ENCODE results near the gene SLC22A5.

Gene SLC22A5

GRCh38 chr5:132383984-132384383 lies 14.5 kb downstream of the SLC22A5 start:
- no peak for DNase-seq (ENCODE audit: extremely low spot score)
- CTCF ChIA-PET = interaction anchor here (0.7 to 3.0 kb wide), 6 partner anchors 8 to 143 kb away, joined by 3 to 31 read pairs (median 4); partner anchors contain the start of gene SLC22A5
- POLR2A ChIA-PET = no interaction called here
- TF ChIP-seq CTCF (IDR thresholded peaks at IDR 0.05; ENCODE audit: control extremely low read depth, extremely low read depth, low read depth, missing control alignments) = no peak

GRCh38 chr5:132384506-132385050 lies 15.1 kb downstream of the SLC22A5 start:
- POLR2A ChIA-PET = no interaction called here
- TF ChIP-seq CTCF (IDR thresholded peaks at IDR 0.05; ENCODE audit: control extremely low read depth, extremely low read depth, low read depth, missing control alignments) = no peak
- DNase-seq (ENCODE audit: extremely low spot score) = no peak
- CTCF ChIA-PET = interaction anchor here (0.7 to 3.0 kb wide), 6 partner anchors 9 to 438 kb away, joined by 3 to 31 read pairs (median 4); partner anchors contain the start of gene SLC22A5

- CTCF ChIA-PET = interaction anchor here (0.9 to 11.9 kb wide), 25 partner anchors 10 to 478 kb away, joined by 3 to 255 read pairs (median 5); partner anchors contain the start of gene SLC22A5
- POLR2A ChIA-PET = no interaction called here
- peak; percentile 77 for DNase-seq (ENCODE audit: extremely low spot score)
- TF ChIP-seq CTCF (IDR thresholded peaks at IDR 0.05; ENCODE audit: control extremely low read depth, extremely low read depth, low read depth, missing control alignments) = peak; percentile 78
These were observed 16.0 kb downstream of the SLC22A5 start for GRCh38 chr5:132385326-132386105.

- peak; percentile 87 for DNase-seq (ENCODE audit: extremely low spot score)
- POLR2A ChIA-PET = no interaction called here
- CTCF ChIA-PET = interaction anchor here (0.6 to 11.9 kb wide), 49 partner anchors 8 to 496 kb away, joined by 3 to 255 read pairs (median 5); partner anchors contain the start of genes IRF1, P4HA2 and SLC22A5
These were observed 17.3 kb downstream of the SLC22A5 start for GRCh38 chr5:132386644-132387286.

GRCh38 chr5:132387640-132388117 lies 18.2 kb downstream of the SLC22A5 start:
- TF ChIP-seq CTCF (IDR thresholded peaks at IDR 0.05; ENCODE audit: control extremely low read depth, extremely low read depth, low read depth, missing control alignments) = no peak
- ChIA-PET POLR2A (no interaction called here), CTCF (interaction anchor here (0.7 to 11.9 kb wide), 22 partner anchors 10 to 495 kb away, joined by 3 to 255 read pairs (median 7); partner anchors contain the start of genes IRF1 and SLC22A5)
- DNase-seq (ENCODE audit: extremely low spot score) = peak; percentile 43

More at GRCh38 chr5:132386644-132387286, 17.3 kb downstream of the SLC22A5 start:
- peak; percentile 89 for TF ChIP-seq CTCF (IDR thresholded peaks at IDR 0.05; ENCODE audit: control extremely low read depth, extremely low read depth, low read depth, missing control alignments)
